CD4-positive, alpha-beta T cell (primary cell): ENCODE results near the gene CFI. TPM values are rescaled to one million over a fixed set of nuclear protein-coding genes. Genes with fewer than 3 reads are reported as not detected.
"Not testable (repeated sequence)": the region's sequence is repeated elsewhere in the genome, so short reads cannot be mapped to it uniquely, and the experiment has no call there.

Source experiments
- ATAC-seq: fragments of 200-7000 bp; cut with Tn5 transposase; one replicate; pipeline ENCODE4 v1.10.0; 2022; ENCODE audit warnings: mild to moderate bottlenecking; ENCODE audit not compliant: poor library complexity
- CTCF ChIA-PET: fragments of 350-600 bp; sonication (Branson Sonifier 250); formaldehyde crosslinking; loops from one replicate; lab custom pipeline; 2021; ENCODE audit warnings: antibody characterized with exemption, inconsistent platforms; lab: Charles Lee
- POLR2A ChIA-PET: fragments of 350-600 bp; sonication (Branson Sonifier 250); formaldehyde crosslinking; loops from one replicate; lab custom pipeline; 2021; ENCODE audit warnings: antibody characterized with exemption, inconsistent platforms; lab: Charles Lee
- DNase-seq, 14 experiments: peaks; one replicate each; pipeline ENCODE4 v3.0.0-alpha.2; 2013 to 2020; ENCODE audit warnings: mixed read lengths in 2 of 14
- H3K27ac ChIP-seq, 2 donors: one replicate each; pipeline versions ENCODE4 v1.5.1 to v1.7.0; 2013; ENCODE audit warnings: low read length in 2 of 2, low read depth in 1 of 2, mild to moderate bottlenecking in 1 of 2
- H3K27me3 ChIP-seq, 2 experiments: 1 replicate in 1 of 2; 2 replicates in 1 of 2; pipeline versions ENCODE4 v1.6.1 to v1.7.0; 2013; ENCODE audit warnings: low read length in 2 of 2, control low read depth in 1 of 2, mild to moderate bottlenecking in 1 of 2, moderate library complexity in 1 of 2; ENCODE audit not compliant: insufficient read depth in 2 of 2, control insufficient read depth in 1 of 2
- H3K36me3 ChIP-seq: one replicate; pipeline ENCODE4 v1.6.1; 2013; ENCODE audit warnings: low read length, control low read depth; ENCODE audit not compliant: insufficient read depth
- H3K4me1 ChIP-seq: one replicate; pipeline ENCODE4 v1.6.1; 2013; ENCODE audit warnings: low read length, control low read depth; ENCODE audit not compliant: insufficient read depth
- H3K4me3 ChIP-seq: one replicate; pipeline ENCODE4 v1.5.1; 2013; ENCODE audit warnings: mild to moderate bottlenecking, low read length, moderate library complexity
- H3K9me3 ChIP-seq, 2 experiments: 1 replicate in 1 of 2; 2 replicates in 1 of 2; pipeline versions ENCODE4 v1.6.1 to v1.7.0; 2013; ENCODE audit warnings: low read length in 2 of 2, mild to moderate bottlenecking in 2 of 2, control low read depth in 1 of 2, moderate library complexity in 1 of 2; ENCODE audit not compliant: control insufficient read depth in 1 of 2, insufficient read depth in 1 of 2
- H3K27ac Mint-ChIP-seq: one replicate; pipeline ENCODE4 v1.8.0; 2020; ENCODE audit warnings: mixed read lengths
- H3K27me3 Mint-ChIP-seq: one replicate; pipeline ENCODE4 v1.8.0; 2021; ENCODE audit warnings: mixed read lengths
- H3K36me3 Mint-ChIP-seq: one replicate; pipeline ENCODE4 v1.8.0; 2021; ENCODE audit warnings: low read depth, mixed read lengths
- H3K4me1 Mint-ChIP-seq: one replicate; pipeline ENCODE4 v1.8.0; 2021; ENCODE audit warnings: low read depth, mixed read lengths
- H3K4me3 Mint-ChIP-seq: one replicate; pipeline ENCODE4 v1.8.0; 2020; ENCODE audit warnings: mild to moderate bottlenecking, mixed read lengths
- H3K9me3 Mint-ChIP-seq: one replicate; pipeline ENCODE4 v1.8.0; 2020; ENCODE audit warnings: mixed read lengths
- CTCF ChIP-seq: fragments of 200-600 bp; IDR thresholded peaks from one replicate; pipeline ENCODE4 v1.8.0; 2022; ENCODE audit warnings: antibody characterized with exemption, mild to moderate bottlenecking
- intact Hi-C, 2 experiments: fragments of 100-400 bp; cut with DNase I in 1 of 2; cut with micrococcal nuclease in 1 of 2; formaldehyde crosslinking; loops; one replicate each; pipeline versions ENCODE4 v1.15.1 to v1.9.0; 2023 to 2025; cut with DNase I, micrococcal nuclease
- total RNA-seq, 174 experiments: library from RNA in 2 of 174; stranded (reverse) in 2 of 174; gene quantifications; one replicate each; pipeline ENCODE4 v1.2.3 and lab custom pipeline; 2021 to 2026

Gene CFI
- total RNA-seq, 2 experiments from 2014 or later, result not detected

- H3K4me1 ChIP-seq, result no peaks in the 10 kb centered on the region
- CTCF ChIA-PET, result no interaction called here
Measured at GRCh38 chr4:109795059-109795458, 6.7 kb downstream of the CFI start.

DNA sequence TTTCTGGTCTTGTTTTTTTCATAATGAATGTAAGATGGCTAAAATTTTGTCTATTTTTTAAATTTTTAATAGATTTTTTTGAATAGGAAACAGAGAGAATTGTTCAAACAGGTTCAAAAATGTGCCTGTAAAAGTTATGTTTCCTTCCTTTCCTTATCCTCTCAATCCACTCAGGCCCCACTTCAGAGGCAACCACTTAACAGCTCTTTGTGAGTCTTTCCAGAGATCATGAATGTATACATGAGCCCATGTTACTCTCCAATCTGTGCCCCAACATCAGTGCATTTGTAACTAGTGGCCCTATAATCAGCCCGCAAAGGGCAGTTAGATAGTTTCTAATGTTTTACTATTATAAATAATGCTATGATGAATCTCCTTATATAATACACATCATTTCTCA lies 14.0 kb downstream of the CFI start:
- Histone ChIP-seq H3K27me3 (no peaks in the 10 kb centered on the region), H3K36me3 (no peaks in the 10 kb centered on the region), H3K9me3 (no peaks in the 10 kb centered on the region), H3K4me3 (no peak overlapping the region), H3K27ac (no peak overlapping the region), H3K4me1 (no peaks in the 10 kb centered on the region)
- intact Hi-C loops, result no loop called here
- DNase-seq (no peak), ATAC-seq (no peak)
- CTCF ChIA-PET, result no interaction called here
- H3K27ac Mint-ChIP-seq, result no peak overlapping the region
- no peak for TF ChIP-seq CTCF
- H3K27me3 Mint-ChIP-seq, result no peaks in the 10 kb centered on the region
- POLR2A ChIA-PET, result no interaction called here
- no peaks in the 10 kb centered on the region for H3K4me1 Mint-ChIP-seq
- no peak overlapping the region for H3K4me3 Mint-ChIP-seq
- no peaks in the 10 kb centered on the region for H3K9me3 Mint-ChIP-seq
- H3K36me3 Mint-ChIP-seq, result no peaks in the 10 kb centered on the region

More at GRCh38 chr4:109795059-109795458, 6.7 kb downstream of the CFI start:
- no peaks in the 10 kb centered on the region for H3K36me3 ChIP-seq
- Mint-ChIP-seq H3K4me3 (no peak overlapping the region), H3K27me3 (peaks cover 6% of the 10 kb centered on the region), H3K4me1 (no peaks in the 10 kb centered on the region), H3K27ac (no peak overlapping the region), H3K36me3 (no peaks in the 10 kb centered on the region), H3K9me3 (peaks cover 12% of the 10 kb centered on the region)
- intact Hi-C loops, result no loop called here
- no peak for TF ChIP-seq CTCF
- H3K9me3 ChIP-seq, result peaks cover 8 to 21% of the 10 kb centered on the region in 2 experiments
- ATAC-seq (no peak), DNase-seq (no peak)
- H3K27ac ChIP-seq, result no peak overlapping the region
- POLR2A ChIA-PET, result no interaction called here
- H3K27me3 ChIP-seq, result no peaks in the 10 kb centered on the region
- H3K4me3 ChIP-seq, result no peak overlapping the region

GRCh38 chr4:109786846-109787245 lies 15.0 kb downstream of the CFI start:
- no peaks in the 10 kb centered on the region for H3K27me3 Mint-ChIP-seq
- intact Hi-C loops, result no loop called here
- TF ChIP-seq CTCF, result no peak
- ChIA-PET POLR2A (no interaction called here), CTCF (no interaction called here)
- H3K4me1 Mint-ChIP-seq, result no peaks in the 10 kb centered on the region
- DNase-seq (no peak), ATAC-seq (no peak)
- no peak overlapping the region for H3K4me3 ChIP-seq
- no peak overlapping the region for H3K27ac Mint-ChIP-seq
- H3K36me3 Mint-ChIP-seq, result no peaks in the 10 kb centered on the region
- no peaks in the 10 kb centered on the region for H3K36me3 ChIP-seq
- no peak overlapping the region for H3K4me3 Mint-ChIP-seq
- H3K27me3 ChIP-seq, result no peaks in the 10 kb centered on the region
- H3K9me3 ChIP-seq, result no peaks in the 10 kb centered on the region
- no peaks in the 10 kb centered on the region for H3K4me1 ChIP-seq
- no peak overlapping the region for H3K27ac ChIP-seq
- H3K9me3 Mint-ChIP-seq, result no peaks in the 10 kb centered on the region

DNA sequence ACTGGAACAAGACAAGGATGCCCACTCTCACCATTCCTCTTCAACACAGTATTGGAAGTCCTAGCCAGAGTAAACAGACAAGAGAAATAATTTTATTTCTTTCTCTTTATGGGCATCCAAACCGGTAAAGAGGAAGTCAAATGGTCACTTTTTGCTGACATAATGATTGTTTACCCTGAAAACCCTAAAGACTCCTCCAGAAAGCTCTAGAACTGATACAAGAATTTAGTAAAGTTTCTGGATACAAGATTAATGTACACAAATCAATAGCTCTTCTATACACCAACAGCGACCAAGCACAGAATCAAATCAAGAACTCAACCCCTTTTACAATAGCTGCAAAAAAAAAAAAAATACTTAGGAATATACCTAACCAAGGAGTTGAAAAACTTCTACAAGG lies 19.7 kb downstream of the CFI start:
- H3K36me3 ChIP-seq, H3K4me3 Mint-ChIP-seq, CTCF ChIA-PET, H3K9me3 Mint-ChIP-seq, H3K4me1 Mint-ChIP-seq, H3K4me1 ChIP-seq, POLR2A ChIA-PET, H3K9me3 ChIP-seq, H3K4me3 ChIP-seq, H3K27me3 Mint-ChIP-seq, H3K27ac ChIP-seq, intact Hi-C loops, H3K36me3 Mint-ChIP-seq, DNase-seq, ATAC-seq, H3K27me3 ChIP-seq, H3K27ac Mint-ChIP-seq: not testable (repeated sequence)
